GM21717 (cell line): Measurements from ENCODE around the gene MDH1B.
"Not testable (repeated sequence)": the region's sequence is repeated elsewhere in the genome, so short reads cannot be mapped to it uniquely, and the experiment has no call there.

Source experiments
- ATAC-seq: cut with Tn5 transposase; IDR thresholded peaks from one replicate; pipeline ENCODE4 v1.9.1; 2021; ENCODE audit warnings: mild to moderate bottlenecking, moderate library complexity; ENCODE audit not compliant: unreplicated experiment

The MDH1B gene

GRCh38 chr2:206765242-206766056 is at the start of gene MDH1B, which contains the start of gene FASTKD2:
TSS of gene MDH1B (minus strand) at chr2:206765328. CDS start at chr2:206765271, 57 bp downstream.
TSS of gene FASTKD2 (plus strand) at chr2:206765606. CDS start at chr2:206766694, 1,088 bp downstream.
- ATAC-seq: peak; percentile 95

- ATAC-seq: no peak
Measured at GRCh38 chr2:206814498-206814897, 49.4 kb upstream of the MDH1B start.

- ATAC-seq: not testable (repeated sequence)
Measured at GRCh38 chr2:206812471-206812870, 47.3 kb upstream of the MDH1B start.

- not testable (repeated sequence) for ATAC-seq
Measured at GRCh38 chr2:206807624-206808023, 42.5 kb upstream of the MDH1B start.

GRCh38 chr2:206805887-206806607 is 40.9 kb upstream of the MDH1B start:
- ATAC-seq: no peak

- ATAC-seq: no peak
Measured at GRCh38 chr2:206804326-206804725, 39.2 kb upstream of the MDH1B start.

GRCh38 chr2:206802654-206803514 is 37.8 kb upstream of the MDH1B start:
- ATAC-seq: no peak

GRCh38 chr2:206801418-206802189 is 36.5 kb upstream of the MDH1B start:
- no peak for ATAC-seq

GRCh38 chr2:206800506-206801417 is 35.6 kb upstream of the MDH1B start:
- peak; percentile 58 for ATAC-seq

- no peak for ATAC-seq
Measured at GRCh38 chr2:206799083-206799482, 34.0 kb upstream of the MDH1B start.

- peak; percentile 73 for ATAC-seq
Measured at GRCh38 chr2:206798000-206798399, 32.9 kb upstream of the MDH1B start.

GRCh38 chr2:206797376-206797775 is 32.2 kb upstream of the MDH1B start:
- ATAC-seq: no peak

GRCh38 chr2:206792645-206793044 is 27.5 kb upstream of the MDH1B start:
- no peak for ATAC-seq

- no peak for ATAC-seq
Measured at GRCh38 chr2:206790311-206790935, 25.3 kb upstream of the MDH1B start.

GRCh38 chr2:206784559-206785353 is 19.6 kb upstream of the MDH1B start:
- no peak for ATAC-seq

GRCh38 chr2:206783718-206784117 is 18.6 kb upstream of the MDH1B start:
- no peak for ATAC-seq

GRCh38 chr2:206780671-206781070 is 15.5 kb upstream of the MDH1B start:
- no peak for ATAC-seq

GRCh38 chr2:206776432-206776831 is 11.3 kb upstream of the MDH1B start:
- ATAC-seq: no peak
